ENCODE results near the gene RUNX2. TPM values are rescaled to one million over a fixed set of nuclear protein-coding genes. Genes with fewer than 3 reads are reported as not detected.

RUNX2 gene
- total RNA-seq, 3 donors from 2014 or later = 26.5 to 37.0 (median 31.0) TPM

GRCh38 chr6:45590226-45590625, 262.1 kb downstream of the RUNX2 start:
- ATAC-seq = peak; percentile 45 to 63
- Mint-ChIP-seq H3K4me1 (ENCODE audit: low read depth) (peaks cover 86% of the 10 kb centered on the region), H3K4me3 (no peak overlapping the region)

GRCh38 chr6:45590696-45591184, 262.6 kb downstream of the RUNX2 start:
- no peak for DNase-seq
- H3K4me1 Mint-ChIP-seq (ENCODE audit: low read depth) = peaks cover 85% of the 10 kb centered on the region
- ATAC-seq = no peak
- H3K4me3 Mint-ChIP-seq = no peak overlapping the region
- H3K9me3 Mint-ChIP-seq = no peaks in the 10 kb centered on the region
- H3K36me3 Mint-ChIP-seq (ENCODE audit: insufficient read depth) = peaks cover 2% of the 10 kb centered on the region
- H3K27me3 Mint-ChIP-seq (ENCODE audit: low read depth) = no peaks in the 10 kb centered on the region

More at GRCh38 chr6:45590226-45590625, 262.1 kb downstream of the RUNX2 start:
- Mint-ChIP-seq H3K36me3 (ENCODE audit: insufficient read depth) (peaks cover 2% of the 10 kb centered on the region), H3K9me3 (no peaks in the 10 kb centered on the region), H3K27me3 (ENCODE audit: low read depth) (no peaks in the 10 kb centered on the region)
- no peak for DNase-seq

GRCh38 chr6:45591306-45591705, 263.2 kb downstream of the RUNX2 start:
- ATAC-seq = no peak
- peaks cover 83% of the 10 kb centered on the region for H3K4me1 Mint-ChIP-seq (ENCODE audit: low read depth)
- no peaks in the 10 kb centered on the region for H3K9me3 Mint-ChIP-seq
- H3K27me3 Mint-ChIP-seq (ENCODE audit: low read depth) = no peaks in the 10 kb centered on the region
- H3K4me3 Mint-ChIP-seq = no peak overlapping the region
- DNase-seq = no peak
- H3K36me3 Mint-ChIP-seq (ENCODE audit: insufficient read depth) = peaks cover 2% of the 10 kb centered on the region

- H3K4me3 Mint-ChIP-seq = no peak overlapping the region
- peaks cover 2% of the 10 kb centered on the region for H3K36me3 Mint-ChIP-seq (ENCODE audit: insufficient read depth)
- no peaks in the 10 kb centered on the region for H3K9me3 Mint-ChIP-seq
- H3K27me3 Mint-ChIP-seq (ENCODE audit: low read depth) = no peaks in the 10 kb centered on the region
- DNase-seq (no peak), ATAC-seq (no peak)
- H3K4me1 Mint-ChIP-seq (ENCODE audit: low read depth) = peaks cover 78% of the 10 kb centered on the region
Measured at GRCh38 chr6:45591890-45592289, 263.8 kb downstream of the RUNX2 start.

- H3K36me3 Mint-ChIP-seq (ENCODE audit: insufficient read depth) = peaks cover 2% of the 10 kb centered on the region
- ATAC-seq (no peak), DNase-seq (no peak)
- H3K9me3 Mint-ChIP-seq = no peaks in the 10 kb centered on the region
- no peaks in the 10 kb centered on the region for H3K27me3 Mint-ChIP-seq (ENCODE audit: low read depth)
- H3K4me3 Mint-ChIP-seq = no peak overlapping the region
- peaks cover 67% of the 10 kb centered on the region for H3K4me1 Mint-ChIP-seq (ENCODE audit: low read depth)
Measured at GRCh38 chr6:45592991-45593390, 264.9 kb downstream of the RUNX2 start.

GRCh38 chr6:45595010-45595851, 267.1 kb downstream of the RUNX2 start:
- peaks cover 2% of the 10 kb centered on the region for H3K36me3 Mint-ChIP-seq (ENCODE audit: insufficient read depth)
- H3K27me3 Mint-ChIP-seq (ENCODE audit: low read depth) = no peaks in the 10 kb centered on the region
- no peak for DNase-seq
- H3K4me1 Mint-ChIP-seq (ENCODE audit: low read depth) = peaks cover 46% of the 10 kb centered on the region
- peak; percentile 61 to 74 for ATAC-seq
- H3K4me3 Mint-ChIP-seq = no peak overlapping the region
- peaks cover 6% of the 10 kb centered on the region for H3K9me3 Mint-ChIP-seq

- H3K4me3 Mint-ChIP-seq = no peak overlapping the region
- ATAC-seq = no peak
- H3K27me3 Mint-ChIP-seq (ENCODE audit: low read depth) = no peaks in the 10 kb centered on the region
- peaks cover 25% of the 10 kb centered on the region for H3K4me1 Mint-ChIP-seq (ENCODE audit: low read depth)
- no peak for DNase-seq
- H3K9me3 Mint-ChIP-seq = peaks cover 18% of the 10 kb centered on the region
- peaks cover 2% of the 10 kb centered on the region for H3K36me3 Mint-ChIP-seq (ENCODE audit: insufficient read depth)
Measured at GRCh38 chr6:45597424-45597823, 269.3 kb downstream of the RUNX2 start.

GRCh38 chr6:45599053-45599452, 270.9 kb downstream of the RUNX2 start:
- peaks cover 25% of the 10 kb centered on the region for H3K9me3 Mint-ChIP-seq

GRCh38 chr6:45605971-45606370, 277.8 kb downstream of the RUNX2 start:
- no peaks in the 10 kb centered on the region for H3K27me3 Mint-ChIP-seq (ENCODE audit: low read depth)
- peaks cover 7% of the 10 kb centered on the region for H3K36me3 Mint-ChIP-seq (ENCODE audit: insufficient read depth)
- H3K9me3 Mint-ChIP-seq = peaks cover 15% of the 10 kb centered on the region
- DNase-seq (no peak), ATAC-seq (no peak)
- H3K4me3 Mint-ChIP-seq = no peak overlapping the region
- H3K4me1 Mint-ChIP-seq (ENCODE audit: low read depth) = peaks cover 25% of the 10 kb centered on the region

More at GRCh38 chr6:45599053-45599452, 270.9 kb downstream of the RUNX2 start:
- Mint-ChIP-seq H3K4me1 (ENCODE audit: low read depth) (peaks cover 15% of the 10 kb centered on the region), H3K4me3 (no peak overlapping the region), H3K27me3 (ENCODE audit: low read depth) (no peaks in the 10 kb centered on the region), H3K36me3 (ENCODE audit: insufficient read depth) (peaks cover under 1% of the 10 kb centered on the region)
- ATAC-seq = no peak
- no peak for DNase-seq

- no peak for ATAC-seq
Measured at GRCh38 chr6:45606831-45607400, 278.8 kb downstream of the RUNX2 start.

GRCh38 chr6:45607798-45608197, 279.7 kb downstream of the RUNX2 start:
- no peak overlapping the region for H3K4me3 Mint-ChIP-seq
- peaks cover 7% of the 10 kb centered on the region for H3K36me3 Mint-ChIP-seq (ENCODE audit: insufficient read depth)

More at GRCh38 chr6:45606831-45607400, 278.8 kb downstream of the RUNX2 start:
- peaks cover 10% of the 10 kb centered on the region for H3K9me3 Mint-ChIP-seq
- no peaks in the 10 kb centered on the region for H3K27me3 Mint-ChIP-seq (ENCODE audit: low read depth)
- DNase-seq = no peak
- H3K4me3 Mint-ChIP-seq = no peak overlapping the region
- H3K4me1 Mint-ChIP-seq (ENCODE audit: low read depth) = peaks cover 25% of the 10 kb centered on the region
- H3K36me3 Mint-ChIP-seq (ENCODE audit: insufficient read depth) = peaks cover 7% of the 10 kb centered on the region

GRCh38 chr6:45608252-45608913, 280.3 kb downstream of the RUNX2 start:
- Mint-ChIP-seq H3K27me3 (ENCODE audit: low read depth) (no peaks in the 10 kb centered on the region), H3K9me3 (peaks cover 10% of the 10 kb centered on the region), H3K4me1 (ENCODE audit: low read depth) (peaks cover 25% of the 10 kb centered on the region), H3K4me3 (no peak overlapping the region), H3K36me3 (ENCODE audit: insufficient read depth) (peaks cover 7% of the 10 kb centered on the region)
- ATAC-seq (peak; percentile 70 to 79), DNase-seq (no peak)

More at GRCh38 chr6:45607798-45608197, 279.7 kb downstream of the RUNX2 start:
- peak in 1 of 2 donors; percentile 37 for ATAC-seq
- Mint-ChIP-seq H3K27me3 (ENCODE audit: low read depth) (no peaks in the 10 kb centered on the region), H3K9me3 (peaks cover 10% of the 10 kb centered on the region), H3K4me1 (ENCODE audit: low read depth) (peaks cover 25% of the 10 kb centered on the region)
- no peak for DNase-seq

- Mint-ChIP-seq H3K9me3 (peaks cover 2% of the 10 kb centered on the region), H3K27me3 (ENCODE audit: low read depth) (no peaks in the 10 kb centered on the region), H3K4me3 (no peak overlapping the region), H3K4me1 (ENCODE audit: low read depth) (peaks cover 24% of the 10 kb centered on the region), H3K36me3 (ENCODE audit: insufficient read depth) (peaks cover 5% of the 10 kb centered on the region)
- ATAC-seq = no peak
- DNase-seq = no peak
Measured at GRCh38 chr6:45609141-45609638, 281.1 kb downstream of the RUNX2 start.

GRCh38 chr6:45610374-45610773, 282.2 kb downstream of the RUNX2 start:
- DNase-seq (no peak), ATAC-seq (no peak)
- no peak overlapping the region for H3K4me3 Mint-ChIP-seq
- peaks cover 4% of the 10 kb centered on the region for H3K36me3 Mint-ChIP-seq (ENCODE audit: insufficient read depth)
- H3K27me3 Mint-ChIP-seq (ENCODE audit: low read depth) = no peaks in the 10 kb centered on the region
- peaks cover 29% of the 10 kb centered on the region for H3K4me1 Mint-ChIP-seq (ENCODE audit: low read depth)
- no peaks in the 10 kb centered on the region for H3K9me3 Mint-ChIP-seq

All from activated T-cell treated with anti-CD3 and anti-CD28 coated beads, Interleukin-2, amount 50 U/mL, for 4 hours (primary cell).